Activated CD4-positive, alpha-beta T cell treated with anti-CD3 and anti-CD28 coated beads, Interleukin-2, amount 50 U/mL, for 16 hours (primary cell): ENCODE measurements around the gene TNFSF4.
"Not testable (repeated sequence)": the region's sequence is repeated elsewhere in the genome, so short reads cannot be mapped to it uniquely, and the experiment has no call there.

Experiments used
- DNase-seq: peaks from one replicate; pipeline ENCODE4 v3.0.0-alpha.2; 2020

The TNFSF4 gene

GRCh38 chr1:173162601-173163000 is 44.5 kb downstream of the TNFSF4 start:
- DNase-seq: no peak

GRCh38 chr1:173161510-173162221 is 45.5 kb downstream of the TNFSF4 start:
- DNase-seq: peak; percentile 48

GRCh38 chr1:173153964-173154363 is 53.2 kb downstream of the TNFSF4 start:
- DNase-seq: not testable (repeated sequence)

GRCh38 chr1:173153503-173153902 is 53.6 kb downstream of the TNFSF4 start:
- DNase-seq: no peak

- DNase-seq: no peak
Observed at GRCh38 chr1:173152598-173152997, 54.5 kb downstream of the TNFSF4 start.

GRCh38 chr1:173150795-173151194 is 56.3 kb downstream of the TNFSF4 start:
- DNase-seq: no peak

GRCh38 chr1:173149887-173150286 is 57.2 kb downstream of the TNFSF4 start:
- peak; percentile 3 for DNase-seq

- DNase-seq: no peak
Observed at GRCh38 chr1:173148971-173149370, 58.2 kb downstream of the TNFSF4 start.

GRCh38 chr1:173148545-173148944 is 58.6 kb downstream of the TNFSF4 start:
- no peak for DNase-seq

GRCh38 chr1:173140733-173141132 is 66.4 kb downstream of the TNFSF4 start:
- no peak for DNase-seq

- no peak for DNase-seq
Observed at GRCh38 chr1:173139706-173140105, 67.4 kb downstream of the TNFSF4 start.

- DNase-seq: no peak
Observed at GRCh38 chr1:173137107-173137706, 69.9 kb downstream of the TNFSF4 start.

GRCh38 chr1:173134800-173135199 is 72.3 kb downstream of the TNFSF4 start:
- no peak for DNase-seq

- DNase-seq: no peak
Observed at GRCh38 chr1:173134029-173134428, 73.1 kb downstream of the TNFSF4 start.
